Panc1 (cell line): ENCODE measurements around the gene GRAMD1A.

ENCODE experiments used
- POLR2AphosphoS5 ChIP-seq: IDR thresholded peaks from 2 replicates; pipeline ENCODE4 v1.6.1; 2012; ENCODE audit warnings: mild to moderate bottlenecking, low read depth, low read length, moderate library complexity
- SIN3A ChIP-seq: IDR thresholded peaks from 2 replicates; pipeline ENCODE4 v1.6.1; 2012; ENCODE audit warnings: low read depth, mild to moderate bottlenecking, low read length, moderate library complexity, borderline replicate concordance; ENCODE audit not compliant: insufficient read depth
- TCF7L2 ChIP-seq: IDR thresholded peaks from 2 replicates; pipeline ENCODE4 v1.6.1; 2011; ENCODE audit warnings: mild to moderate bottlenecking, low read depth, low read length, inconsistent platforms
- TF ChIP-seq, protein P1 (sequence below): fragments of 450-650 bp; IDR thresholded peaks from 2 replicates; pipeline ENCODE4 v1.5.1; 2017; ENCODE audit warnings: mild to moderate bottlenecking
- TF ChIP-seq, protein P2 (sequence below), 2 experiments: IDR thresholded peaks; 2 replicates each; pipeline ENCODE4 v1.6.1; 2011 to 2012; ENCODE audit warnings: low read depth in 2 of 2, control low read depth in 1 of 2, low read length in 1 of 2, mild to moderate bottlenecking in 1 of 2, moderate library complexity in 1 of 2; ENCODE audit not compliant: insufficient read depth in 1 of 2

DNA sequence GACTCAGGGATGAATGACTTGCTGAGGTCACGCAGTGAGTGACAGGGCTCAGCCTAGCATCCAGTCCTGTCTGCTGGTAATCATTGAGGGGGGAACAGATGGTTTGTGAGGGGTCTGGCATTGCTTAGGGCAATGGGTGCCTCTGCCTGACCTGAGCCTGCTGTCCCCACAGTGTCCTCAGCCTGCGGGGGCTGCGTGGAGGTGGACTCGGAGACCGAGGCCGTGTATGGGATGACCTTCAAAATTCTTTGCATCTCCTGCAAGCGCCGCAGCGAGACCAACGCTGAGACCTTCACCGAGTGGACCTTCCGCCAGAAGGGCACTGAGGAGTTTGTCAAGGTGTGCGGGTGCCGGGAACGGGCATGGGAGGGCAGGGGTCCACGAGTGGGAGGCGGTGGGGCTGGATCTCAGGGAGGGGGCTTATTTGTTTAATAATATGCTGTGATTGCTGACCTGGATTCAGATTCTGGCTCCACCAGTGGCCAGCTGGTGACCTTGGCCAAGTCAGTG is 32.3 kb downstream of the GRAMD1A start:
- TF ChIP-seq, protein P1, sequence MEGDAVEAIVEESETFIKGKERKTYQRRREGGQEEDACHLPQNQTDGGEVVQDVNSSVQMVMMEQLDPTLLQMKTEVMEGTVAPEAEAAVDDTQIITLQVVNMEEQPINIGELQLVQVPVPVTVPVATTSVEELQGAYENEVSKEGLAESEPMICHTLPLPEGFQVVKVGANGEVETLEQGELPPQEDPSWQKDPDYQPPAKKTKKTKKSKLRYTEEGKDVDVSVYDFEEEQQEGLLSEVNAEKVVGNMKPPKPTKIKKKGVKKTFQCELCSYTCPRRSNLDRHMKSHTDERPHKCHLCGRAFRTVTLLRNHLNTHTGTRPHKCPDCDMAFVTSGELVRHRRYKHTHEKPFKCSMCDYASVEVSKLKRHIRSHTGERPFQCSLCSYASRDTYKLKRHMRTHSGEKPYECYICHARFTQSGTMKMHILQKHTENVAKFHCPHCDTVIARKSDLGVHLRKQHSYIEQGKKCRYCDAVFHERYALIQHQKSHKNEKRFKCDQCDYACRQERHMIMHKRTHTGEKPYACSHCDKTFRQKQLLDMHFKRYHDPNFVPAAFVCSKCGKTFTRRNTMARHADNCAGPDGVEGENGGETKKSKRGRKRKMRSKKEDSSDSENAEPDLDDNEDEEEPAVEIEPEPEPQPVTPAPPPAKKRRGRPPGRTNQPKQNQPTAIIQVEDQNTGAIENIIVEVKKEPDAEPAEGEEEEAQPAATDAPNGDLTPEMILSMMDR = no peak
- TF ChIP-seq POLR2AphosphoS5 (no peak), SIN3A (no peak), TCF7L2 (no peak)
- TF ChIP-seq, protein P2, sequence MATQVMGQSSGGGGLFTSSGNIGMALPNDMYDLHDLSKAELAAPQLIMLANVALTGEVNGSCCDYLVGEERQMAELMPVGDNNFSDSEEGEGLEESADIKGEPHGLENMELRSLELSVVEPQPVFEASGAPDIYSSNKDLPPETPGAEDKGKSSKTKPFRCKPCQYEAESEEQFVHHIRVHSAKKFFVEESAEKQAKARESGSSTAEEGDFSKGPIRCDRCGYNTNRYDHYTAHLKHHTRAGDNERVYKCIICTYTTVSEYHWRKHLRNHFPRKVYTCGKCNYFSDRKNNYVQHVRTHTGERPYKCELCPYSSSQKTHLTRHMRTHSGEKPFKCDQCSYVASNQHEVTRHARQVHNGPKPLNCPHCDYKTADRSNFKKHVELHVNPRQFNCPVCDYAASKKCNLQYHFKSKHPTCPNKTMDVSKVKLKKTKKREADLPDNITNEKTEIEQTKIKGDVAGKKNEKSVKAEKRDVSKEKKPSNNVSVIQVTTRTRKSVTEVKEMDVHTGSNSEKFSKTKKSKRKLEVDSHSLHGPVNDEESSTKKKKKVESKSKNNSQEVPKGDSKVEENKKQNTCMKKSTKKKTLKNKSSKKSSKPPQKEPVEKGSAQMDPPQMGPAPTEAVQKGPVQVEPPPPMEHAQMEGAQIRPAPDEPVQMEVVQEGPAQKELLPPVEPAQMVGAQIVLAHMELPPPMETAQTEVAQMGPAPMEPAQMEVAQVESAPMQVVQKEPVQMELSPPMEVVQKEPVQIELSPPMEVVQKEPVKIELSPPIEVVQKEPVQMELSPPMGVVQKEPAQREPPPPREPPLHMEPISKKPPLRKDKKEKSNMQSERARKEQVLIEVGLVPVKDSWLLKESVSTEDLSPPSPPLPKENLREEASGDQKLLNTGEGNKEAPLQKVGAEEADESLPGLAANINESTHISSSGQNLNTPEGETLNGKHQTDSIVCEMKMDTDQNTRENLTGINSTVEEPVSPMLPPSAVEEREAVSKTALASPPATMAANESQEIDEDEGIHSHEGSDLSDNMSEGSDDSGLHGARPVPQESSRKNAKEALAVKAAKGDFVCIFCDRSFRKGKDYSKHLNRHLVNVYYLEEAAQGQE (IDR thresholded peaks at IDR 0.05; ENCODE audit: insufficient read depth in 1 of 2, low read depth in 2 of 2, low read length in 1 of 2) = no peak
